ENCODE data around the gene MDGA2. TPM values are rescaled to one million over a fixed set of nuclear protein-coding genes. Genes with fewer than 3 reads are reported as not detected.
"Not testable (repeated sequence)": the region's sequence is repeated elsewhere in the genome, so short reads cannot be mapped to it uniquely, and the experiment has no call there.

MDGA2 gene
- total RNA-seq, 1 donor from 2014 or later, result not detected

GRCh38 chr14:47345016-47345415 lies 330.4 kb downstream of the MDGA2 start:
- no peak for DNase-seq (ENCODE audit: low read depth)

- DNase-seq (ENCODE audit: low read depth), result no peak
Observed at GRCh38 chr14:47332939-47333338, 342.5 kb downstream of the MDGA2 start.

- DNase-seq (ENCODE audit: low read depth), result no peak
Observed at GRCh38 chr14:47332106-47332505, 343.3 kb downstream of the MDGA2 start.

- DNase-seq (ENCODE audit: low read depth), result no peak
Observed at GRCh38 chr14:47328376-47328775, 347.0 kb downstream of the MDGA2 start.

GRCh38 chr14:47327336-47327735 lies 348.1 kb downstream of the MDGA2 start:
- DNase-seq (ENCODE audit: low read depth), result no peak

- no peak for DNase-seq (ENCODE audit: low read depth)
Observed at GRCh38 chr14:47322751-47323150, 352.7 kb downstream of the MDGA2 start.

GRCh38 chr14:47302121-47302520 lies 373.3 kb downstream of the MDGA2 start:
- DNase-seq (ENCODE audit: low read depth), result no peak

- DNase-seq (ENCODE audit: low read depth), result no peak
Observed at GRCh38 chr14:47300796-47301195, 374.6 kb downstream of the MDGA2 start.

GRCh38 chr14:47297374-47297773 lies 378.0 kb downstream of the MDGA2 start:
- no peak for DNase-seq (ENCODE audit: low read depth)

GRCh38 chr14:47284283-47284682 lies 391.1 kb downstream of the MDGA2 start:
- DNase-seq (ENCODE audit: low read depth), result no peak

- DNase-seq (ENCODE audit: low read depth), result not testable (repeated sequence)
Observed at GRCh38 chr14:47281761-47282160, 393.6 kb downstream of the MDGA2 start.

GRCh38 chr14:47278233-47278842 lies 397.1 kb downstream of the MDGA2 start:
- no peak for DNase-seq (ENCODE audit: low read depth)

- DNase-seq (ENCODE audit: low read depth), result no peak
Observed at GRCh38 chr14:47277703-47278102, 397.7 kb downstream of the MDGA2 start.

- no peak for DNase-seq (ENCODE audit: low read depth)
Observed at GRCh38 chr14:47276931-47277330, 398.5 kb downstream of the MDGA2 start.

- DNase-seq (ENCODE audit: low read depth), result no peak
Observed at GRCh38 chr14:47273939-47274338, 401.5 kb downstream of the MDGA2 start.

- DNase-seq (ENCODE audit: low read depth), result no peak
Observed at GRCh38 chr14:47270715-47271114, 404.7 kb downstream of the MDGA2 start.

GRCh38 chr14:47269756-47270492 lies 405.5 kb downstream of the MDGA2 start:
- no peak for DNase-seq (ENCODE audit: low read depth)

- DNase-seq (ENCODE audit: low read depth), result no peak
Observed at GRCh38 chr14:47264842-47265241, 410.6 kb downstream of the MDGA2 start.

- no peak for DNase-seq (ENCODE audit: low read depth)
Observed at GRCh38 chr14:47262801-47263200, 412.6 kb downstream of the MDGA2 start.

GRCh38 chr14:47261350-47261749 lies 414.1 kb downstream of the MDGA2 start:
- DNase-seq (ENCODE audit: low read depth), result no peak

GRCh38 chr14:47259796-47260195 lies 415.6 kb downstream of the MDGA2 start:
- no peak for DNase-seq (ENCODE audit: low read depth)

- DNase-seq (ENCODE audit: low read depth), result no peak
Observed at GRCh38 chr14:47257013-47257412, 418.4 kb downstream of the MDGA2 start.

- no peak for DNase-seq (ENCODE audit: low read depth)
Observed at GRCh38 chr14:47252802-47253201, 422.6 kb downstream of the MDGA2 start.

All from myocyte (in vitro differentiated cells).